GM18498 (cell line): Measurements from ENCODE around the gene CNDP2.

Source experiments
- ATAC-seq: cut with Tn5 transposase; IDR thresholded peaks from one replicate; pipeline ENCODE4 v1.9.1; 2021; ENCODE audit warnings: mild to moderate bottlenecking, moderate library complexity; ENCODE audit not compliant: unreplicated experiment

The CNDP2 gene

DNA sequence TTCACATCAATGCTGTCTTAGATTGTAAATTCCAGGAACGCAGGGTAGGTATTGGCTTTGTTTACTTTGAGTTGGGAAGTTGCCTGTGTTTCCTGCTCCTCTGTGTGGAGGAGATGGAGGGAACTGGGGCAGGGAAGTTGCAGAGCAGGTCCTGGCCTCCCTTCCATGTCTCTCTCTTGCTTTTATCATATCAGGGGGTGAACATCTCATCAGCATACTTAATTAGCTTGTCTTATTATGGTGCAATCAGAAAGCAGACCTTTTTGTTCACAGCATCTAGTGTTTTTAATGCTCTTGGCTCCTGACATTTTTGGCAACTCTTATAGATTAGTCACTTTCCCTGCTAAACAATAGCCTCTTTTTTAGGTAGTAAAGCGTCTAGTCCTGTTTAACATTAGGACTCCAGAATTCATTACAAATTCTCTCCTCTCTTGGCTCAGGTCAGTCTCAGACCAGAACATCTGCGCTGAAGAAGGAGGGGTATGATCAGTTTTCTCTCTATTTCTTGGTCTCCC, 27.6 kb upstream of the CNDP2 start:
- ATAC-seq = no peak

GRCh38 chr18:74472312-74472711, 23.9 kb upstream of the CNDP2 start:
- ATAC-seq = no peak

DNA sequence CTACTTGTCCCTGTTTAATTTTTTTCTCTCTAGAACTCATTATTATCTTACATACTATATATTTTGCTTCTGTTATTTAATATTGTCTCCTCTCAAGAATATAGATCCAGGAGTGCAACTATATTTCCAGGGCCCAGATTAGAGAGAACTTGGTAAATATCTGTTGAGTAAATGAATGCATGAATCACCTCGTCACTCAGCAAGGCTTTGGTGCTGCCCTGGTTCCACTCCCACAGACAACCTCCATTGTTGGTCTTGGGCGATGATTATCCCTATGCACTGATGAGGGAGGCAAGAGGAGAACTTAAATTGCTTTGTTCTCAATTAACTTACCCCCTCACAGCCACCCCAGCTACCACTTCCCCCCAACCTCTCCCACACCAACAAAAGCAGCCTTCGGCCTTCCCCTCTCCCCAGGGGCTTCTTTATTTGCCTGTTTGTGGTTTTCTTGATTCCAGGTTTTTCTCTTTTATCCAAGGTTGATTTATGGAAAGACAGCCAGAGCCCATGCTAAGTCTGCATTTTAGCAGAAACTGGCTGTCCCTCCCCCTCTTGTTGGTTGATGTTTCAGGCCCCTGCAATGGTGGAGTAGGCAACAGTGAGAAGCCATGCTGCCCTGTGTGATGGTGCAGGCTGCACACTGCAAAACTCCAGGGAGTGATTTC, 22.1 kb upstream of the CNDP2 start:
- ATAC-seq = no peak

- ATAC-seq = no peak
Observed at GRCh38 chr18:74476140-74476539, 20.0 kb upstream of the CNDP2 start.

DNA sequence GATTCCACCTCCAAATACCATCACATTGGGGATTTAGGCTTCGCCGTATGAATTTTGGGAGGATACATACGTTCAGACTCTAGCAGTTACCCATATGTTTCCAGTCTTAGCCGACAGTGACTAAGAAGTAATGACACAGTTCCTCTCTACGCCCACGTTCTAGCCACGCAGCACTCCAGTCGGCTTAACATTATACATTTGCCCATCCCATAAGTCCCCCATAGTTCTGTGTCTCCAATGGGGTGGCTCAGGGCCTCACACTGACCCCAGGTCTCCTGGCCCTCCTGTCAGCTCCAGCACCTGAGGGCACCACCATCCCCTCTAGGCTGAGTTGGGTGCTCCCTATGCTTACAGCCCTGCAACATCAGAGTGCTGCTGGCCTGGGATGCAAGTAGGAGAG, 18.4 kb upstream of the CNDP2 start:
- no peak for ATAC-seq

DNA sequence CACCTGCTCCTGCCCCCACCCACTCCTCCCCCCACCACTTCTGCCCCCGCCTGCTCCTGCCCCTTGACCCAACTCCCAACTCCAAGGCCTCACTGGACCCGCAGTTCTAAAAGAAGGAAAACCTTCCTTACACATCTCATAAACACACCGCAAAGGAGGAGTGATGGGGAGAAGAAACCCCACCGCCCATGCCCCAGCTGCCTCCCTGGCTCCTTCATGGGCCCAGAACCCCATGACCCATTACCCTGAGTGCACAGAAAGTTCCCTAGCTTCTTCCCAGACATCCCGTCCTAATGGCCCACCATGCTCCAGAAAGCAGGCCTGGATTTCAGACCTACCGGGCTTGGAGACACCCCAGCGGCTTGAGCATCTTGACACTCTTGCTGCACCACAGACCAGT, 17.8 kb upstream of the CNDP2 start:
- ATAC-seq = no peak

GRCh38 chr18:74478880-74479279, 17.3 kb upstream of the CNDP2 start:
- no peak for ATAC-seq

DNA sequence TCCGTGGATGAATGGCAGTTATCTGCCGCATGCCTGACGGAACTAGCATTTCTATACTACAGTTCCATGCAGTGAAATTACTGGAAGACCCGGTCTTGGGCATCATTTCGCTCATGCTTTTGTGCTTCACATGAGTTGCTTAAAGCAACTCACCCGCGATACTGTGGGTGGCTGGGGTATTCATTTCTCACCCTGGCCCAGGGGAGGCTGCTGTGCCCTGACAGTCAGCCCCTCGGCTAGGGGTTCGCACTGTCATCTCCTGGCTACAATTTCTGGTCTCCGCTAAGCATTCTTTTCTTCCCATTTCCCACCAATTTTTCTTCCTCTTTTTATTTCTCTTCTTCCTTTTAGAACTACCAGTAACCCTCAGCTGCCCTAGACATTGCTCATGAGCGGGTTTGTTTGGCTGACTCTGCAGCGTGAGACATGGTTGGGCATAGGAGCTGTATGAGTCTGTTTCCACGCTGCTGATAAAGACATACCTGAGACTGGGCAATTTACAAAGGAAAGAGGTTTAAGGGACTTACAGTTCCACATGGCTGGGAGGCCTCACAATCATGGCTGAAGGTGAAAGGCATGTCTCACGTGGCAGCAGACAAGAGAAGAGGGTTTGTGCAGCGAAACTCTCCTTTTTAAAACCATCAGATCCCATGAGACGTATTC, 16.5 kb upstream of the CNDP2 start:
- no peak for ATAC-seq

GRCh38 chr18:74480149-74480651, 16.0 kb upstream of the CNDP2 start:
- ATAC-seq = no peak

DNA sequence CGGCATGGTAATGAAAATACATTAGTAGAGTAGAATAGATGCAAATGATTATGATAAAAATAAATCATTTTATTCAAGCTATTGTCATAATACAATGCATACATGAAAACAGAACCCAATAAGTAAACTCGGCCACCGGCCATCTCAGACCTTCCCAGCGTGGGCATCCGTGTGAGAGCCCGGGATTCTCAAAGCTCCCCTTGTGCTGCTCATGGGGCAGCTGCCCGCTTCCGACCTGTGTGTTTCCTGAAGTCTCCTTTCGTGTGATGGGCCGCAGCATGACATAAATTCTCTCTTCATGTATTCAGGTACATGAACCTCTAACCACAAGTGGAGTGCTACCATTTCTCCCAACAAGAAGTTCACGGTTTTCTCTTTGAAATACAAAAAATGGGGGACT, 13.5 kb upstream of the CNDP2 start:
- no peak for ATAC-seq

GRCh38 chr18:74486119-74486849, 9.9 kb upstream of the CNDP2 start:
- ATAC-seq = no peak

DNA sequence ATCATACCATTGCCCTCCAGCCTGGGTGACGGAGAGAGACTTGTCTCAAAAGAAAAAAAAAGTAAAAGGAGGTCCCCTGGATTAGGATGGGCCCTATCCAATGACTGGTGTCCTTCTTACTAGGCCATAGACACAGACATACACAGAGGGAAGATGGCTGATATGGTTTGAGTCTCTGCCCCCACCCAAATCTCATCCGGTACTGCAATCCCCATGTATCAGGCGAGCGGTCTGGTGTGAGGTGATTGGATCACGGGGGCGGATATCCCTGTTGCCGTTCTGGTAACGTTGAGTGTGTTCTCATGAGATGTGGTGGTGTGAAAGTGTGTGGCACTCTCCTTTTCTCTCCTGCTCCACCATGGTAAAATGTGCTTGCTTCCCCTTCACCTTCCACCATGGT, 7.8 kb upstream of the CNDP2 start:
- ATAC-seq = no peak

DNA sequence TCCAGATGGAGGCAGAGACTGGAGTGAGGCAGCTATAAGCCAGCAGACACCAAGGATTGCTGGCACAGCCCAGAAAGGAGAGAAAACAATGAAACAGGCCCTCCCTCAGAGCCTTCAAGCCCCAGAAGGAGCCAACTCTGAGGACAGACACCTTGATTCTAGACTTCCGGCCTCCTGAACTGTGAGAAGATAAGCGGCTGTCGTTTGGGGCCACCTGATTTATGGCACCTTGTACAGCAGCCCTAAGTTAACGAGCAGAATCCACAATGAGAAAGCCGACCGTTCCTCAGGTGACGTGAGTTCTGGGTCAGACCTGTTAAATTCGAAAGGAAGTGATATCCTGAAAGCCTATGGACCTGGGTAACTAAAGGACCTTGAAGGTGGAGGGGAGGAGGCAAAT, 7.3 kb upstream of the CNDP2 start:
- no peak for ATAC-seq

DNA sequence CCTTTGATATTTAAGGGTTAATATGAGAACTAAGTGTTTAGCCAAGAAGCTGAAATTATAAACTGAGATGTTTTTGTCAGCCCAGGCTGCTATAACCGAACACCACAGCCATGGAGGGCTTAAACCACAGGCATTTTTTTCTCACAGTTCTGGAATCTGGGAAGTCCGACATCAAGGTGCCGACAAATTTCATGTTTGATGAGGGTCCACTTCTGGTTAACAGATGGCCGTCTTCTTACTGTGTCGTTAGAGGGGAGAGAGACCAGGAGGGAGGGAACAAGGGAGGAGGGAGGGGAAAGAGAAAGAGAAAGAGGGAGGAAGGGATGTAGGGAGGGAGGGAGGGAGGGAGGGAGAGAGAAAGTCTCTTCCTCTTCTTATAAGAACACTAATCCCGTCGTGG, 6.5 kb upstream of the CNDP2 start:
- no peak for ATAC-seq

- no peak for ATAC-seq
Observed at GRCh38 chr18:74492259-74492658, 3.9 kb upstream of the CNDP2 start.

DNA sequence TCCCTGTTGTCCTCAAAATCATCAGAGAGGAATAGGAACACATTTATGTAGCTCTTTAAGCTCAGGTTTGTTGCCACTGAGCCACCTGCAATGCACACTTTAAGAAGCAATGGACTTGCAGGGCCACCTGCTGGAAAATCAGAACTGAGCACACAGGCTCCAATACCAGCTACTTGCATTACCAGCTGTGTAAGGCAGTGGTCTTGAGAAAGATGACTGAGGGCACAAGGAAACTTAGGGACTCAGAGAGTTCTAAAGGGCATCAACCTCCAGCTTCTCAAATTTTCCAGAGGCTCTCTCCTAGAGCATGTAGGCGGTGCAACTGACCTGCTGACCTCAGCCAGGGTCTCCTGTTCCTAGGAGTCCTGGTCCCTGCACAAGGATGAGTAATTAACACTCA, 2.5 kb upstream of the CNDP2 start:
- no peak for ATAC-seq

- no peak for ATAC-seq
Observed at GRCh38 chr18:74494514-74494913, 1.6 kb upstream of the CNDP2 start.

DNA sequence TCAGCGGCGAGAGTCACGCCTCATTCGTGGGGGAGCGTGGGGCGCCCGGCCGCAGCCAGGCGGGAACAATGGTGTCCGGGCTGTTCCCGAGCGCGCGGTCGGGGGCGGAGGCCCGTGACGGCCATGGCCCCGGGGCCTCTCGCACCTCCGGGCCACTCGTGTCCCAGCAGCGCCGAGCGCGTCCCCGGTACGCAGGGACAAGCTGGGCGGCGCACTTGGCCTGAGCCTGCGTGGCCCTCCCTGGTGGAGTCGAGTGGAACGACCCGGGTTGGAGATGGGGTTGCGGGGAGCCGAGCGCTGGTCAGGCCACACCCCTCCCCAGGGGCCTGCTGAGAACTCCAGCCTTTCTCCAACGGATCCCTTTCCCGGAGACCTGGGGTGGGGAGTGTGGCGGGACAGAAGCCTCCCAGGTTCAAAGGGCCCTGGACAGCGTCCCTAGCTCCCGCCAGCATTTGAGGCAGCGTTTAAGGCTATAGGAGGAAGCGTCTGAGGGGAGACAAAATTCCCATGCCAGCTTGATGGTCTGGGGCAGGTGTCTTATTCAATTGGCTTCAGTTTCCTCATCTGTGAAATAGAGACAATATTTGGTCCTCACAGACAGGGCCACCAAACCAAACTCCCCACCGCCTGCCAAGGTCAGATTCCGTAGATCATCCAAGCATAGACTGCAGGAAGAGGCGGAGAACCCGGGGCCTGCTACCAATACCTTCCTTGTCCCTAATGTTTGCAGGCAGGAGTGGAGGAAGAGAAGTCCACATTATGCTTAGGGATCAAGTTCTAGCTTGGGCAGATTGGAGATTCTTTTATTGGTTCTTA, 553 bp downstream of the CNDP2 start:
- ATAC-seq = peak; percentile 34

DNA sequence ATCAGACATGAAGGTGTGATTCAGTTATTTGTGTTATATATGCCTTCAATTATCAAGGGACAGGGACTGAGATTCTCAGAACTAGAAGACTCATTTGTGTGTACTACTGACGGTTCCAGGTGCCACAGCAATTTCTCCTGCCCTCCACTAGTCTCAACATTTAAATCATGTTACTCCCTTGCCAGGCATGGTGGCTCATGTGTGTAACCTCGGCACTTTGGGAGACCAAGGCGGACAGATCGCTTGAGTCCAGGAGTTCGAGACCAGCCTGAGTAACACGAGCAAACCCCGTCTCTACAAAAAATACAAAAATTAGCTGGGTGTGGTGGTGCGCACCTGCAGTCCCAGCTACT, 1.1 kb downstream of the CNDP2 start:
- ATAC-seq = no peak

DNA sequence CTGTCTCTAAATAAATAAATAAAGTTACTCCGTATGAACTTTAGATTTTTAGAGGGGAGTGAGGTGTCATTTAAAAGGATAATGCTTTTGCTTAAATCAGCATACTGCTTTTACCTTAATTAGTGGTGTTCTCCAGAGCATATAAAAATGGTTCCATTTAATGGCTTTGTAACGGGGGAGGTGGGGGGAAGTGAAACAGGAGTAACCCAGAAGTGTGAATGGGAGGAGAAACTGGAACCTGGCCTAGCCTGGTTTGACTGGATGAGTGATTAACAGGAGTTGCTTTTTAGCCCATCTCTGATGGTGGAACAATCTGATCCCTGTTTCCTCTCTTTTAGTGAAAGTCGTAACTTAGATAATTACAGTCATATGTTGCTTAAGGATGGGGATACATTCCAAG, 1.6 kb downstream of the CNDP2 start:
- no peak for ATAC-seq
